ENCODE measurements around the gene NAA38.

The NAA38 gene

DNA sequence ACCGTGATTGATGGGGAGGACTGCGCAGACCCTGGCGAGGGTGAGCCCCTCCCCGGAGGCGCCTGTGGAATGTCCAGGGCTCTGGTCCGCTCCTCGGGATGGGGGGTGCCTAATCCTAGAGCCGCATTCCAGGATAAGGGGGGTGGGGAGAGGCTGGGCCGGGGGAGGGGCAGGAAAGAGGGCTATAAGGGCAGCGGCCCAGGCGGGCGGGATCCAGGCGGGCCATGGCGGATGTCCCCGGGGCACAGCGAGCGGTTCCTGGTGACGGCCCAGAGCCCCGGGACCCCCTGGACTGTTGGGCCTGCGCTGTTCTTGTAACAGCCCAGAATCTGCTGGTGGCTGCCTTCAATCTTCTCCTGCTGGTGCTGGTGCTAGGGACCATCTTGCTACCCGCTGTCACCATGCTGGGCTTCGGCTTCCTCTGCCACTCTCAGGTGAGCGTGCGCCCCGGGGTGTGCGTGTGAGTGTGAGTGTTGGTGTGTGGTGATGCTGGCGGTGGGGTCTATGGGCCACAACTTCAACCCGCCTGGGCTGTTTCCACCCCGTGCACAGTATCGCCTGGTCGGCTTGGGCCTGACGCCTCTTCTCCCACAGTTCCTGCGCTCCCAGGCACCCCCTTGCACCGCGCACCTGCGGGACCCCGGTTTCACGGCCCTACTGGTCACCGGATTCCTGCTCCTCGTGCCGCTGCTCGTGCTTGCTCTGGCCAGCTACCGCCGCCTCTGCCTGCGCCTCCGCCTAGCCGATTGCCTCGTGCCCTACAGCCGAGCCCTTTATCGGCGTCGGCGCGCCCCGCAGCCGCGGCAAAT is 2.3 kb downstream of the NAA38 start, which contains the start of gene TMEM88:
TMEM88 (plus strand) TSS at position 216 of the 809 bp plus-strand sequence; CDS start at position 225, 9 bp downstream.
- TF ChIP-seq, protein P1, sequence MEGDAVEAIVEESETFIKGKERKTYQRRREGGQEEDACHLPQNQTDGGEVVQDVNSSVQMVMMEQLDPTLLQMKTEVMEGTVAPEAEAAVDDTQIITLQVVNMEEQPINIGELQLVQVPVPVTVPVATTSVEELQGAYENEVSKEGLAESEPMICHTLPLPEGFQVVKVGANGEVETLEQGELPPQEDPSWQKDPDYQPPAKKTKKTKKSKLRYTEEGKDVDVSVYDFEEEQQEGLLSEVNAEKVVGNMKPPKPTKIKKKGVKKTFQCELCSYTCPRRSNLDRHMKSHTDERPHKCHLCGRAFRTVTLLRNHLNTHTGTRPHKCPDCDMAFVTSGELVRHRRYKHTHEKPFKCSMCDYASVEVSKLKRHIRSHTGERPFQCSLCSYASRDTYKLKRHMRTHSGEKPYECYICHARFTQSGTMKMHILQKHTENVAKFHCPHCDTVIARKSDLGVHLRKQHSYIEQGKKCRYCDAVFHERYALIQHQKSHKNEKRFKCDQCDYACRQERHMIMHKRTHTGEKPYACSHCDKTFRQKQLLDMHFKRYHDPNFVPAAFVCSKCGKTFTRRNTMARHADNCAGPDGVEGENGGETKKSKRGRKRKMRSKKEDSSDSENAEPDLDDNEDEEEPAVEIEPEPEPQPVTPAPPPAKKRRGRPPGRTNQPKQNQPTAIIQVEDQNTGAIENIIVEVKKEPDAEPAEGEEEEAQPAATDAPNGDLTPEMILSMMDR (IDR thresholded peaks at IDR 0.05; ENCODE audit: insufficient read depth, missing control alignments), result no peak
- DNase-seq (ENCODE audit: insufficient read length, low spot score) (no peak), FAIRE-seq (no peak)

DNA sequence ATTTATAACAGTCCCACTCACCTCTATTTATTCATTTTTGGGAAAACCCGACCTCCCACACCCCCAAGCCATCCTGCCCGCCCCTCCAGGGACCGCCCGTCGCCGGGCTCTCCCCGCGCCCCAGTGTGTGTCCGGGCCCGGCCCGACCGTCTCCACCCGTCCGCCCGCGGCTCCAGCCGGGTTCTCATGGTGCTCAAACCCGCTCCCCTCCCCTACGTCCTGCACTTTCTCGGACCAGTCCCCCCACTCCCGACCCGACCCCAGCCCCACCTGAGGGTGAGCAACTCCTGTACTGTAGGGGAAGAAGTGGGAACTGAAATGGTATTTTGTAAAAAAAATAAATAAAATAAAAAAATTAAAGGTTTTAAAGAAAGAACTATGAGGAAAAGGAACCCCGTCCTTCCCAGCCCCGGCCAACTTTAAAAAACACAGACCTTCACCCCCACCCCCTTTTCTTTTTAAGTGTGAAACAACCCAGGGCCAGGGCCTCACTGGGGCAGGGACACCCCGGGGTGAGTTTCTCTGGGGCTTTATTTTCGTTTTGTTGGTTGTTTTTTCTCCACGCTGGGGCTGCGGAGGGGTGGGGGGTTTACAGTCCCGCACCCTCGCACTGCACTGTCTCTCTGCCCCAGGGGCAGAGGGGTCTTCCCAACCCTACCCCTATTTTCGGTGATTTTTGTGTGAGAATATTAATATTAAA is 3.1 kb downstream of the NAA38 start:
- TF ChIP-seq, protein P1 (IDR thresholded peaks at IDR 0.05; ENCODE audit: insufficient read depth, missing control alignments), result no peak
- DNase-seq (ENCODE audit: insufficient read length, low spot score) (no peak), FAIRE-seq (no peak)

DNA sequence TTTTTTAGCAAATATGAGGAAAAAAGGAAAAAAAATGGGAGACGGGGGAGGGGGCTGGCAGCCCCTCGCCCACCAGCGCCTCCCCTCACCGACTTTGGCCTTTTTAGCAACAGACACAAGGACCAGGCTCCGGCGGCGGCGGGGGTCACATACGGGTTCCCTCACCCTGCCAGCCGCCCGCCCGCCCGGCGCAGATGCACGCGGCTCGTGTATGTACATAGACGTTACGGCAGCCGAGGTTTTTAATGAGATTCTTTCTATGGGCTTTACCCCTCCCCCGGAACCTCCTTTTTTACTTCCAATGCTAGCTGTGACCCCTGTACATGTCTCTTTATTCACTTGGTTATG is 3.7 kb downstream of the NAA38 start:
- FAIRE-seq (no peak), DNase-seq (ENCODE audit: insufficient read length, low spot score) (no peak)
- TF ChIP-seq, protein P1 (IDR thresholded peaks at IDR 0.05; ENCODE audit: insufficient read depth, missing control alignments), result no peak

DNA sequence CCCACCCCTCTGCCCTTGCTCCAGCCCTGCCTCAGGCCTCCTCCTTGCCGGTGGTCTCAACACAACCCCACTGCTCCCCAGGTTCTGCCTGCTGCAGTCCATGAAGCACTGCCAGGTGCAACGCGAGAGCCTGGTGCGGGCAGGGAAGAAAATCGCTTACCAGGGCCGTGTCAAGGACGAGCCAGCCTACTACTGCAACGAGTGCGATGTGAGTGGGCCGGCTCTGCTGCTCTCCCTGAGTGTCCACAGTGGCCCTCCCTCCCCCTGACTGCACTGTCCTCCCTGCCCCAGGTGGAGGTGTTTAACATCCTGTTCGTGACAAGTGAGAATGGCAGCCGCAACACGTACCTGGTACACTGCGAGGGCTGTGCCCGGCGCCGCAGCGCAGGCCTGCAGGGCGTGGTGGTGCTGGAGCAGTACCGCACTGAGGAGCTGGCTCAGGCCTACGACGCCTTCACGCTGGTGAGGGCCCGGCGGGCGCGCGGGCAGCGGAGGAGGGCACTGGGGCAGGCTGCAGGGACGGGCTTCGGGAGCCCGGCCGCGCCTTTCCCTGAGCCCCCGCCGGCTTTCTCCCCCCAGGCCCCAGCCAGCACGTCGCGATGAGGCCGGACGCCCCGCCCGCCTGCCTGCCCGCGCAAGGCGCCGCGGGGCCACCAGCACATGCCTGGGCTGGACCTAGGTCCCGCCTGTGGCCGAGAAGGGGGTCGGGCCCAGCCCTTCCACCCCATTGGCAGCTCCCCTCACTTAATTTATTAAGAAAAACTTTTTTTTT is 4.3 kb downstream of the NAA38 start:
- DNase-seq (ENCODE audit: insufficient read length, low spot score), result no peak
- no peak for FAIRE-seq
- TF ChIP-seq, protein P1 (IDR thresholded peaks at IDR 0.05; ENCODE audit: insufficient read depth, missing control alignments), result no peak

DNA sequence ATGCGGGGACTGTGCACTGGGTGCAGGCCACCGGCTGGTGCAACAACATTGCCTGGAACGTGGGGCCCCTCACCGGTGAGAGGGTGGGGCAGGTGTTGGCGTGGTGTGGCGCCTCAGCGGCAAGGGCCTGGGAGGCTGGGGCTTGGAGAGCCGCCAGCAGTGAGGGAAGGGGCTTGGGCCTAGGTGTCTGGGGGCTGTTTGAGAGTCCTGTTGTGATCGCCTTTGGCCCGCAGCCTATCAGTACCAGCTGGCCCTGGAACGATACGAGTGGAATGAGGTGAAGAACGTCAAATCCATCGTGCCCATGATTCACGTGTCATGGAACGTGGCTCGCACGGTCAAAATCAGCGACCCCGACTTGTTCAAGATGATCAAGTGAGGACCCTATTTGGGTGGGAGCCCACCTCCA is 5.1 kb downstream of the NAA38 start:
- FAIRE-seq, result no peak

DNA sequence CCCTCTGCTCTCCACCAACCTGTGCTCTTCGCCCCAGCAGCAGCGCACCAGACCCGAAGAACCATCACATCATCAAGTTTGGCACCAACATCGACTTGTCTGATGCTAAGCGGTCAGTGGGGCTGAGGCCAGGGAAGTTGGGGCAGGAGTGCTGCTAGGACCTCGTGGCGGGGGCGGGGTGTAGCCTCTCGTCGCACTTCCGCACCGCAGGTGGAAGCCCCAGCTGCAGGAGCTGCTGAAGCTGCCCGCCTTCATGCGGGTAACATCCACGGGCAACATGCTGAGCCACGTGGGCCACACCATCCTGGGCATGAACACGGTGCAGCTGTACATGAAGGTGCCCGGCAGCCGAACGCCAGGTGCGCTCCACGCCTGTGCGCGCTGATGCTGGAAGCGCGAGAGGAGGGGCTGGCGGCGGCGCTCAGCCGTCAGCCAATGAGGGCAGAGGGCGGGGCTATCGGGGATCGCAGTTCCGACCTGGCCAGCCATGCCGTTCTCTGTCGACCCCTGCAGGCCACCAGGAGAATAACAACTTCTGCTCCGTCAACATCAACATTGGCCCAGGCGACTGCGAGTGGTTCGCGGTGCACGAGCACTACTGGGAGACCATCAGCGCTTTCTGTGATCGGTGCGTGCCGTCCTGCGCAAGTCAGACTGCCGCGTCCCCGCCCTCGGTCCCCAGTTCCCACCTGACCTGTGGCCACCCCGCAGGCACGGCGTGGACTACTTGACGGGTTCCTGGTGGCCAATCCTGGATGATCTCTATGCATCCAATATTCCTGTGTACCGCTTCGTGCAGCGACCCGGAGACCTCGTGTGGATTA is 5.7 kb downstream of the NAA38 start:
- DNase-seq (ENCODE audit: insufficient read length, low spot score) (peak; percentile 14), FAIRE-seq (no peak)
- TF ChIP-seq, protein P1 (IDR thresholded peaks at IDR 0.05; ENCODE audit: insufficient read depth, missing control alignments), result peak; percentile 66

More for the DNA sequence above, 5.1 kb downstream of the NAA38 start:
- TF ChIP-seq, protein P1 (IDR thresholded peaks at IDR 0.05; ENCODE audit: insufficient read depth, missing control alignments), result no peak
- DNase-seq (ENCODE audit: insufficient read length, low spot score), result no peak

Data from D721Med (cell line).